Activated gamma-delta T cell (primary cell): Measurements from ENCODE around the gene PDE4D.

Experiments used
- DNase-seq: peaks from one replicate; lab custom pipeline; 2025; lab: John Stamatoyannopoulos, UW

PDE4D gene

GRCh38 chr5:59209758-59210359, 683.7 kb downstream of the PDE4D start:
- DNase-seq: no peak

GRCh38 chr5:59208474-59208873, 685.1 kb downstream of the PDE4D start:
- no peak for DNase-seq

- no peak for DNase-seq
Measured at GRCh38 chr5:59207401-59207800, 686.1 kb downstream of the PDE4D start.

GRCh38 chr5:59206132-59206581, 687.4 kb downstream of the PDE4D start:
- DNase-seq: no peak

- DNase-seq: no peak
Measured at GRCh38 chr5:59204114-59204897, 689.2 kb downstream of the PDE4D start.

- DNase-seq: no peak
Measured at GRCh38 chr5:59199868-59200267, 693.7 kb downstream of the PDE4D start.

- DNase-seq: no peak
Measured at GRCh38 chr5:59198832-59199231, 694.7 kb downstream of the PDE4D start.

- no peak for DNase-seq
Measured at GRCh38 chr5:59198365-59198764, 695.2 kb downstream of the PDE4D start.

GRCh38 chr5:59197911-59198310, 695.6 kb downstream of the PDE4D start:
- DNase-seq: no peak

GRCh38 chr5:59193616-59194319, 699.8 kb downstream of the PDE4D start:
- no peak for DNase-seq

- no peak for DNase-seq
Measured at GRCh38 chr5:59190746-59191145, 702.8 kb downstream of the PDE4D start.

- no peak for DNase-seq
Measured at GRCh38 chr5:59189472-59190244, 703.9 kb downstream of the PDE4D start.

- peak; percentile 21 for DNase-seq
Measured at GRCh38 chr5:59188419-59189225, 704.9 kb downstream of the PDE4D start.

- no peak for DNase-seq
Measured at GRCh38 chr5:59187857-59188256, 705.7 kb downstream of the PDE4D start.

- DNase-seq: no peak
Measured at GRCh38 chr5:59186623-59187022, 706.9 kb downstream of the PDE4D start.

GRCh38 chr5:59185757-59186385, 707.7 kb downstream of the PDE4D start:
- no peak for DNase-seq

- DNase-seq: no peak
Measured at GRCh38 chr5:59184769-59185168, 708.8 kb downstream of the PDE4D start.

GRCh38 chr5:59182760-59183159, 710.8 kb downstream of the PDE4D start:
- DNase-seq: no peak

GRCh38 chr5:59180515-59180914, 713.0 kb downstream of the PDE4D start:
- no peak for DNase-seq

GRCh38 chr5:59179704-59180103, 713.8 kb downstream of the PDE4D start:
- DNase-seq: no peak

- DNase-seq: no peak
Measured at GRCh38 chr5:59178482-59178881, 715.0 kb downstream of the PDE4D start.
